Mesenchymal stem cell (in vitro differentiated cells and primary cell): ENCODE results near the gene SLC5A5.

Source experiments
- DNase-seq: peaks from one replicate; pipeline ENCODE4 v3.0.0-alpha.2; 2013
- H2AFZ ChIP-seq: one replicate; pipeline ENCODE4 v1.6.1; 2013; ENCODE audit warnings: low read depth, mild to moderate bottlenecking, control low read depth, inconsistent platforms, low read length, moderate library complexity
- H2AK5ac ChIP-seq: 2 replicates; pipeline ENCODE4 v1.6.1; 2013; ENCODE audit warnings: low read length, moderate library complexity, mild to moderate bottlenecking, inconsistent platforms; ENCODE audit not compliant: severe bottlenecking
- H2BK120ac ChIP-seq: one replicate; pipeline ENCODE4 v1.6.1; 2013; ENCODE audit warnings: low read depth, mild to moderate bottlenecking, inconsistent platforms, low read length, moderate library complexity
- H2BK12ac ChIP-seq, 2 experiments: one replicate each; pipeline ENCODE4 v1.6.1; 2013; ENCODE audit warnings: inconsistent platforms in 2 of 2, low read length in 2 of 2, mild to moderate bottlenecking in 2 of 2, moderate library complexity in 2 of 2, control low read depth in 1 of 2
- H2BK15ac ChIP-seq: one replicate; pipeline ENCODE4 v1.6.1; 2013; ENCODE audit warnings: mild to moderate bottlenecking, low read depth, inconsistent platforms; ENCODE audit not compliant: poor library complexity, severe bottlenecking
- H2BK5ac ChIP-seq: 2 replicates; pipeline ENCODE4 v1.6.1; 2013; ENCODE audit warnings: low read depth, mild to moderate bottlenecking, low read length, control low read depth, inconsistent platforms; ENCODE audit not compliant: poor library complexity, severe bottlenecking
- H3K14ac ChIP-seq, 2 experiments: one replicate each; pipeline ENCODE4 v1.6.1; 2013; ENCODE audit warnings: inconsistent platforms in 2 of 2, low read length in 2 of 2, control low read depth in 1 of 2, mild to moderate bottlenecking in 1 of 2, moderate library complexity in 1 of 2
- H3K18ac ChIP-seq, 2 experiments: one replicate each; pipeline ENCODE4 v1.6.1; 2013; ENCODE audit warnings: inconsistent platforms in 2 of 2, low read length in 2 of 2, control low read depth in 1 of 2, low read depth in 1 of 2, mild to moderate bottlenecking in 1 of 2
- H3K23ac ChIP-seq, 2 experiments: one replicate each; pipeline ENCODE4 v1.6.1; 2013; ENCODE audit warnings: inconsistent platforms in 2 of 2, low read length in 2 of 2, mild to moderate bottlenecking in 2 of 2, moderate library complexity in 2 of 2, control low read depth in 1 of 2
- H3K27ac ChIP-seq: 2 replicates; pipeline ENCODE4 v1.5.1; 2013; ENCODE audit warnings: mild to moderate bottlenecking, moderate library complexity, low read length, control low read depth, inconsistent platforms; ENCODE audit not compliant: poor library complexity, severe bottlenecking
- H3K27me3 ChIP-seq, 2 experiments: 2 replicates each; pipeline versions ENCODE4 v1.6.1 to v1.7.0; 2013; ENCODE audit warnings: low read length in 2 of 2, mild to moderate bottlenecking in 2 of 2, moderate library complexity in 2 of 2, control low read depth in 1 of 2, inconsistent platforms in 1 of 2; ENCODE audit not compliant: control insufficient read depth in 1 of 2, insufficient read depth in 1 of 2
- H3K36me3 ChIP-seq, 2 experiments: 2 replicates each; pipeline versions ENCODE4 v1.6.1 to v1.7.0; 2013; ENCODE audit warnings: low read length in 2 of 2, control low read depth in 1 of 2, inconsistent platforms in 1 of 2, low read depth in 1 of 2, mild to moderate bottlenecking in 1 of 2; ENCODE audit not compliant: insufficient read depth in 2 of 2, control insufficient read depth in 1 of 2
- H3K4ac ChIP-seq, 2 experiments: one replicate each; pipeline ENCODE4 v1.6.1; 2013; ENCODE audit warnings: inconsistent platforms in 2 of 2, low read length in 2 of 2, mild to moderate bottlenecking in 2 of 2, moderate library complexity in 2 of 2, control low read depth in 1 of 2, low read depth in 1 of 2
- H3K4me1 ChIP-seq: 2 replicates; pipeline ENCODE4 v1.6.1; 2013; ENCODE audit warnings: low read depth, low read length, control low read depth; ENCODE audit not compliant: control insufficient read depth, insufficient read depth
- H3K4me2 ChIP-seq: 2 replicates; pipeline ENCODE4 v1.6.1; 2013; ENCODE audit warnings: low read length, mild to moderate bottlenecking, inconsistent platforms; ENCODE audit not compliant: poor library complexity, severe bottlenecking
- H3K4me3 ChIP-seq, 2 experiments: 2 replicates each; pipeline versions ENCODE4 v1.5.1 to v1.7.0; 2013; ENCODE audit warnings: low read length in 2 of 2, mild to moderate bottlenecking in 2 of 2, control low read depth in 1 of 2, low read depth in 1 of 2; ENCODE audit not compliant: insufficient read depth in 1 of 2
- H3K79me1 ChIP-seq: replicated peaks from 2 replicates; pipeline ENCODE4 v1.6.1; 2013; ENCODE audit warnings: mild to moderate bottlenecking, control low read depth, low read length, inconsistent platforms; ENCODE audit not compliant: poor library complexity, severe bottlenecking
- H3K9ac ChIP-seq: 2 replicates; pipeline ENCODE4 v1.7.0; 2013; ENCODE audit warnings: mild to moderate bottlenecking, low read length, moderate library complexity
- H3K9me3 ChIP-seq: 2 replicates; pipeline ENCODE4 v1.7.0; 2013; ENCODE audit warnings: mild to moderate bottlenecking, low read length; ENCODE audit not compliant: control insufficient read depth
- H4K8ac ChIP-seq: one replicate; pipeline ENCODE4 v1.6.1; 2013; ENCODE audit warnings: inconsistent platforms, mild to moderate bottlenecking, low read length, moderate library complexity
- H4K91ac ChIP-seq: one replicate; pipeline ENCODE4 v1.6.1; 2013; ENCODE audit warnings: mild to moderate bottlenecking, low read length, inconsistent platforms
- WGBS: methylation state at CpG from one replicate; pipeline ENCODE4 v1.1.7; 2013; ENCODE audit warnings: mixed read lengths; 5-methylcytosine and 5-hydroxymethylcytosine counted together

SLC5A5 gene

DNA sequence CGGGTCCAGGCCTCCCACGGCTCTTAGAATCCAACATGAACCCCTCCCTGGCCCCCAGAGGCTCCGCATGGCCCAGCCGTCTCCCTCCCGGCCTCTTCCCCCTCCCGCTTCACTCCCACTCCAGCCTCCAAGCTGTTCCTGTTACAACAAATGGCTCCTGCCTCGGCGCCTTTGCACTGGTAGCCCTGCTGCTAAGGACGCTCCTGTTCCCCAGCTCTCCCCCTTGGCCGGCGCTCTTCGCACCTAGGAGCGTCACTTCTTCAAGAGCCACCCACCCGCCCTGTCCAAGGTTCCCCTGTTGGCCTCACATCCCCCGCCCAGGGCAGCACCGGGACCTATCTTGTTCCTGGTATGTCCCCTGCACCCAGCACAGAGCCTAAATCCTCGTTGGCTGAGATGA, 70.4 kb downstream of the SLC5A5 start:
- Histone ChIP-seq H3K9ac (no peak overlapping the region), H2BK5ac (no peak overlapping the region), H3K9me3 (no peaks in the 10 kb centered on the region), H3K4me1 (peaks cover 8% of the 10 kb centered on the region), H3K18ac (no peak overlapping the region), H3K4me2 (no peak overlapping the region), H3K14ac (no peak overlapping the region), H3K79me1 (peaks cover 14% of the 10 kb centered on the region), H2BK12ac (no peak overlapping the region), H3K23ac (no peak overlapping the region), H3K4me3 (no peak overlapping the region), H2BK15ac (no peak overlapping the region), H4K91ac (no peak overlapping the region), H2AK5ac (no peak overlapping the region), H3K27me3 (no peaks in the 10 kb centered on the region), H2AFZ (no peak overlapping the region), H3K4ac (no peak overlapping the region), H3K36me3 (peaks cover 9 to 62% of the 10 kb centered on the region in 2 experiments), H4K8ac (no peak overlapping the region), H2BK120ac (no peak overlapping the region), H3K27ac (no peak overlapping the region)
- WGBS: 89% methylated on average over 17 of the region's 17 CpGs
- no peak for DNase-seq

DNA sequence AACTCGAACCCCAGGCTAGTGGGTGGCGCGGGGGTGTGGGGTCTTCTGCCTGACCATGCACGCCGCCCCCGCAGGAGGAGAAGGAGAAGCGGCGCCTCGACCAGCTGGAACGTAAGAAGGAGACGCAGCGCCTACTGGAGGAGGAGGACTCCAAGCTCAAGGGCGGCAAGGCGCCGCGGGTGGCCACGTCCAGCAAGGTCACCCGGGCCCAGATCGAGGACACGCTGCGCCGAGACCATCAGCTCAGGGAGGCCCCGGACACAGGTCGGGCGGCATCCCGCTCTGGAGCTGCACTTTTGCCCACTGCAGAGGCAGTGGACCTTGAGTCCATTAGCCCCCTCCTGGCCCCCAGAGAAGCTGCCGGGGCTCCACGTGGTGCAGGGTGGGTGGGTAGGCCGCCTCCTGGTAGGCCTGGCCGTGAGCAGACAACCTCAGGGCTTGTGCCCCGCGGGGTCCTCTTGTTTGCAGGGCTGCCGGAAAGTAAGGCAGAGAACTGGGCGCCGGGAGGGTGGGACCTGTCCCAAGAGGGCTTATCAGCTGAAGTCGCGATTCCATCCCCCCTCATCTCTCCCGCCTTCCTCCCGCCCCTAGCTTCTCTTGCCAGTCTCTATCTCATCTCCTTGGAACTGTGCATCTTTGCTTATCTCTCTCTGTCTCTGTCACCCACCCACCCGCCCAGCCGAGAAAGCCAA, 71.0 kb downstream of the SLC5A5 start:
- Histone ChIP-seq H2BK5ac (no peak overlapping the region), H3K4ac (no peak overlapping the region), H2AK5ac (no peak overlapping the region), H3K4me1 (peaks cover 12% of the 10 kb centered on the region), H3K9ac (no peak overlapping the region), H3K9me3 (no peaks in the 10 kb centered on the region), H4K91ac (no peak overlapping the region), H3K4me2 (no peak overlapping the region), H3K18ac (no peak overlapping the region), H3K14ac (no peak overlapping the region), H3K79me1 (peaks cover 14% of the 10 kb centered on the region), H3K23ac (no peak overlapping the region), H3K4me3 (no peak overlapping the region), H3K36me3 (peaks cover 9 to 57% of the 10 kb centered on the region in 2 experiments), H3K27me3 (no peaks in the 10 kb centered on the region), H4K8ac (no peak overlapping the region), H3K27ac (no peak overlapping the region), H2BK12ac (no peak overlapping the region), H2AFZ (no peak overlapping the region), H2BK15ac (no peak overlapping the region), H2BK120ac (no peak overlapping the region)
- 94% methylated on average over 41 of the region's 41 CpGs for WGBS
- DNase-seq: no peak

DNA sequence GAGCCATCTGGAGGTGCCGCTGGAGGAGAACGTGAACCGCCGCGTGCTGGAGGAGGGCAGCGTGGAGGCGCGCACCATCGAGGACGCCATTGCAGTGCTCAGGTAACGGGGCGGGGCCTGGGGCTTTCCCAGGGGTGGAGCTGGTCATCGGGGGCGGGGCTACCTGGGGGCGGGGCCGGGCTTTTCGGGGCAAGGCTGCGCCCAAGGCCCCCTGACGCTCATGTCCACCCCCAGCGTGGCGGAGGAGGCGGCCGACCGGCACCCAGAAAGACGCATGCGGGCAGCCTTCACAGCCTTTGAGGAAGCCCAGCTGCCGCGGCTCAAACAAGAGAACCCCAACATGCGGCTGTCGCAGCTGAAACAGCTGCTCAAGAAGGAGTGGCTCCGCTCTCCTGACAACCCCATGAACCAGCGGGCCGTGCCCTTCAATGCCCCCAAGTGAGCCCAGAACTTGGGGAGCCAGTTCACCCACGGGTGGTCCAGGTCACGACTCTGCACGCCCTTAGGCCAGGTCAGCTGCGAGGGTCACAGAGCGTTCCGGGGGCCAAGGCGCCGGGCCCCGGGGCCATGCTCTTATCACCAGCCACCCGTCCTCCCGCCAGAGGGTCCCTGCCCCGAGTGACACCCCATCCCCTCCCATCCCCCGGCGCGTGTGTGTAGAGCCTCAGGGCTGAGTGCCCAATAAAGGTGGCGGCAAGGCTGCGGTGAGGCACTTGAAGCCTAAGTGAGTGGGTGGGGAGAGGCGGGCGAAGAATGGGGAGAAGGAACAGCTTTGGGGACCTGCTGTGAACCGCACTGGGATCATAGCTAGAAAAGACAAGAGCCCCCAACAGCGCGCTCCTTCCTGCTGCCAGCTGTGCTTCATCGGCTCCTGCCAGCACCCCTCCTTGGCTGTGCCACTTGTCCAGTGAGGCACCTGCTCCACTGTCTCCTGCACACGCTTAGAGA, 71.8 kb downstream of the SLC5A5 start:
- peaks cover 9 to 55% of the 10 kb centered on the region in 2 experiments for H3K36me3 ChIP-seq
- DNase-seq: no peak
- no peak overlapping the region for H2BK120ac ChIP-seq
- no peak overlapping the region for H3K4me3 ChIP-seq
- no peak overlapping the region for H2BK5ac ChIP-seq
- H3K18ac ChIP-seq: no peak overlapping the region
- H2AK5ac ChIP-seq: no peak overlapping the region
- no peak overlapping the region for H2BK15ac ChIP-seq
- peaks cover 14% of the 10 kb centered on the region for H3K79me1 ChIP-seq
- peaks cover 0 to under 1% of the 10 kb centered on the region in 2 experiments for H3K27me3 ChIP-seq
- no peak overlapping the region for H3K4ac ChIP-seq
- no peak overlapping the region for H3K27ac ChIP-seq
- no peak overlapping the region for H3K14ac ChIP-seq
- no peak overlapping the region for H4K91ac ChIP-seq
- no peaks in the 10 kb centered on the region for H3K9me3 ChIP-seq
- no peak overlapping the region for H2BK12ac ChIP-seq
- H3K4me2 ChIP-seq: no peak overlapping the region
- H3K23ac ChIP-seq: no peak overlapping the region
- H3K4me1 ChIP-seq: peaks cover 16% of the 10 kb centered on the region
- no peak overlapping the region for H4K8ac ChIP-seq
- no peak overlapping the region for H2AFZ ChIP-seq
- 86% methylated on average over 57 of the region's 57 CpGs for WGBS
- H3K9ac ChIP-seq: no peak overlapping the region

DNA sequence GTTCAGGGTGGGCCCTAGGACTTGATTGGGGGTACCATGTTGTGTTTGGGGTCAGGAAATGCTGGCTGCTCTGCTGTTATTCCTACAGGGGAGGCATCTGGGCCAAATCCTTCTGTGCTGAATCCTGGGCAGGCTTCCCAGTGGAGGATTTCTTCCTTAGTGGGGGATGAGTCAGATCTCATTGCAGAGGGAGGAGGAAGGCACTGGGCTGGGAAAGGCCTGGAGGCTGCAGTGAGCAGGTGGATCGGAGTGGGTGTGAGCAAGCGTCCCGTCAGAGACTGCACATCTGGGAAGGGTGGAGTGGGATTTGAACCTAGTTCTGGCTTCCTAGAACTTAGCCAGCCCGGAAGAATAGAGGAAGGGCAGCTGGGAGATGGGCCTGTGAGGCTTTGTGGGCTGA, 72.6 kb downstream of the SLC5A5 start:
- H3K4ac ChIP-seq: no peak overlapping the region
- no peak overlapping the region for H2BK12ac ChIP-seq
- H3K79me1 ChIP-seq: peaks cover 11% of the 10 kb centered on the region
- H3K9ac ChIP-seq: no peak overlapping the region
- H3K23ac ChIP-seq: no peak overlapping the region
- H2BK15ac ChIP-seq: no peak overlapping the region
- no peak overlapping the region for H2BK120ac ChIP-seq
- peaks cover 9 to 48% of the 10 kb centered on the region in 2 experiments for H3K36me3 ChIP-seq
- H2BK5ac ChIP-seq: no peak overlapping the region
- no peak overlapping the region for H4K8ac ChIP-seq
- no peak overlapping the region for H3K27ac ChIP-seq
- no peak overlapping the region for H2AK5ac ChIP-seq
- H3K4me2 ChIP-seq: no peak overlapping the region
- H3K14ac ChIP-seq: no peak overlapping the region
- peaks cover 6 to 8% of the 10 kb centered on the region in 2 experiments for H3K27me3 ChIP-seq
- H2AFZ ChIP-seq: no peak overlapping the region
- WGBS: 87% methylated on average over 4 of the region's 4 CpGs
- no peak overlapping the region for H4K91ac ChIP-seq
- peak; percentile 35 for DNase-seq
- H3K9me3 ChIP-seq: no peaks in the 10 kb centered on the region
- peaks cover 21% of the 10 kb centered on the region for H3K4me1 ChIP-seq
- no peak overlapping the region for H3K18ac ChIP-seq
- H3K4me3 ChIP-seq: no peak overlapping the region
